H1 (cell line): ENCODE data around the gene XIAP. TPM values are rescaled to one million over a fixed set of nuclear protein-coding genes. Genes with fewer than 3 reads are reported as not detected.

ENCODE experiments used
- CTCF ChIA-PET: fragments of 300-600 bp; sonication (Branson Sonifier 250); formaldehyde crosslinking; loops from one replicate; lab custom pipeline; 2021; ENCODE audit not compliant: partially characterized antibody; lab: Charles Lee
- POLR2A ChIA-PET: fragments of 300-600 bp; sonication (Branson Sonifier 250); formaldehyde crosslinking; loops from one replicate; lab custom pipeline; 2021; ENCODE audit warnings: inconsistent platforms; ENCODE audit not compliant: partially characterized antibody; lab: Charles Lee
- DNase-seq, 2 experiments: peaks; one replicate each; pipeline versions ENCODE4 v3.0.0 to v3.0.0-alpha.2; 2010 to 2022; ENCODE audit warnings: low spot score in 2 of 2, low read depth in 1 of 2, mixed read lengths in 1 of 2
- FAIRE-seq: peaks from 2 replicates; lab custom pipeline; 2011; peaks lifted over from hg19 to GRCh38; lab: Jason Lieb, UNC
- H2AFZ ChIP-seq: 2 replicates; pipeline ENCODE4 v1.8.1; 2012; ENCODE audit warnings: low read length, inconsistent platforms
- H2AK5ac ChIP-seq: 2 replicates; pipeline ENCODE4 v1.6.1; 2013; ENCODE audit warnings: low read depth, low read length
- H2BK120ac ChIP-seq: replicated peaks from 2 replicates; pipeline ENCODE3; 2013; ENCODE audit warnings: low read depth, low read length, inconsistent platforms
- H2BK12ac ChIP-seq: 2 replicates; pipeline ENCODE4 v1.6.1; 2013; ENCODE audit warnings: low read depth, low read length
- H2BK15ac ChIP-seq: 2 replicates; pipeline ENCODE4 v1.6.1; 2013; ENCODE audit warnings: low read length
- H2BK20ac ChIP-seq: 2 replicates; pipeline ENCODE4 v1.6.1; 2013; ENCODE audit warnings: low read length
- H2BK5ac ChIP-seq: 2 replicates; pipeline ENCODE4 v1.6.1; 2013; ENCODE audit warnings: low read depth, low read length
- H3K14ac ChIP-seq: 2 replicates; pipeline ENCODE4 v1.6.1; 2013; ENCODE audit warnings: inconsistent platforms; ENCODE audit not compliant: insufficient read length
- H3K18ac ChIP-seq: 2 replicates; pipeline ENCODE4 v1.6.1; 2013; ENCODE audit warnings: low read length; ENCODE audit errors: extremely low read depth
- H3K23ac ChIP-seq: 2 replicates; pipeline ENCODE4 v1.6.1; 2013; ENCODE audit warnings: inconsistent platforms; ENCODE audit not compliant: insufficient read length
- H3K23me2 ChIP-seq: 2 replicates; pipeline ENCODE4 v1.6.1; 2013; ENCODE audit warnings: low read depth, low read length
- H3K27ac ChIP-seq: 2 replicates; pipeline ENCODE4 v1.6.1; 2011; ENCODE audit warnings: low read depth, low read length, inconsistent platforms
- H3K27me3 ChIP-seq, 4 experiments: replicated peaks in 1 of 4; 1 replicate in 1 of 4; 2 replicates in 3 of 4; pipeline versions ENCODE4 v1.6.1 to v1.8.1; 2011 to 2013; ENCODE audit warnings: low read length in 3 of 4, mild to moderate bottlenecking in 3 of 4, inconsistent platforms in 2 of 4, mixed read lengths in 2 of 4, moderate library complexity in 1 of 4; ENCODE audit not compliant: control insufficient read depth in 3 of 4, insufficient read depth in 3 of 4; ENCODE audit errors: extremely low read depth in 1 of 4
- H3K36me3 ChIP-seq, 4 experiments: 2 replicates each; pipeline versions ENCODE4 v1.6.1 to v1.8.1; 2011 to 2013; ENCODE audit warnings: mild to moderate bottlenecking in 4 of 4, low read length in 3 of 4, moderate library complexity in 2 of 4, control low read depth in 1 of 4, inconsistent platforms in 1 of 4; ENCODE audit not compliant: insufficient read depth in 4 of 4, control insufficient read depth in 2 of 4
- H3K4ac ChIP-seq: replicated peaks from 2 replicates; pipeline ENCODE3; 2013; ENCODE audit warnings: low read length, low read depth, mixed read lengths, inconsistent platforms; ENCODE audit not compliant: insufficient read length
- H3K4me1 ChIP-seq, 4 experiments: replicated peaks in 1 of 4; 1 replicate in 1 of 4; 2 replicates in 3 of 4; pipeline versions ENCODE4 v1.6.1 to v1.8.1; 2011 to 2013; ENCODE audit warnings: low read length in 3 of 4, inconsistent platforms in 2 of 4, mixed read lengths in 1 of 4; ENCODE audit not compliant: insufficient read depth in 4 of 4, control insufficient read depth in 3 of 4
- H3K4me2 ChIP-seq, 2 experiments: 2 replicates each; pipeline versions ENCODE4 v1.6.1 to v1.8.1; 2011 to 2013; ENCODE audit warnings: low read depth in 2 of 2, low read length in 2 of 2, control low read depth in 1 of 2, inconsistent platforms in 1 of 2, mild to moderate bottlenecking in 1 of 2; ENCODE audit not compliant: insufficient read depth in 1 of 2
- H3K4me3 ChIP-seq, 4 experiments: fragments of 200-600, 300-600 bp in 1 of 4; sonication (generic), shearing (Covaris generic), sonication (Bioruptor Twin) in 1 of 4; 2 replicates each; pipeline versions ENCODE4 v1.5.1 to v1.8.1; 2011 to 2016; ENCODE audit warnings: low read length in 4 of 4, low read depth in 3 of 4, control low read depth in 2 of 4, inconsistent platforms in 2 of 4, mild to moderate bottlenecking in 2 of 4, mixed read lengths in 1 of 4, moderate library complexity in 1 of 4; ENCODE audit not compliant: insufficient read depth in 2 of 4; ENCODE audit errors: extremely low read depth in 1 of 4
- H3K56ac ChIP-seq: replicated peaks from 2 replicates; pipeline ENCODE3; 2013; ENCODE audit warnings: low read depth, mild to moderate bottlenecking, mixed read lengths, low read length, inconsistent platforms; ENCODE audit not compliant: insufficient read length
- H3K79me1 ChIP-seq: 2 replicates; pipeline ENCODE4 v1.6.1; 2013; ENCODE audit warnings: low read depth, low read length, control low read depth
- H3K79me2 ChIP-seq, 2 experiments: 2 replicates each; pipeline versions ENCODE4 v1.6.1 to v1.8.1; 2012 to 2013; ENCODE audit warnings: low read length in 2 of 2, mild to moderate bottlenecking in 2 of 2, inconsistent platforms in 1 of 2; ENCODE audit not compliant: insufficient read depth in 2 of 2, control insufficient read depth in 1 of 2
- H3K9ac ChIP-seq, 4 experiments: replicated peaks in 1 of 4; 1 replicate in 1 of 4; 2 replicates in 3 of 4; pipeline versions ENCODE4 v1.6.1 to v1.8.1; 2011 to 2013; ENCODE audit warnings: low read depth in 3 of 4, low read length in 3 of 4, control low read depth in 2 of 4, mild to moderate bottlenecking in 2 of 4, moderate library complexity in 2 of 4, inconsistent platforms in 1 of 4; ENCODE audit errors: extremely low read depth in 1 of 4
- H3K9me3 ChIP-seq, 2 experiments: 2 replicates each; pipeline versions ENCODE4 v1.6.1 to v1.8.1; 2012 to 2013; ENCODE audit warnings: mild to moderate bottlenecking in 2 of 2, moderate library complexity in 2 of 2, control low read depth in 1 of 2, inconsistent platforms in 1 of 2, low read depth in 1 of 2, low read length in 1 of 2, mixed read lengths in 1 of 2; ENCODE audit not compliant: insufficient read depth in 2 of 2
- H4K20me1 ChIP-seq, 2 experiments: replicated peaks in 1 of 2; 2 replicates each; pipeline versions ENCODE3 to v1.8.1; 2011 to 2013; ENCODE audit warnings: inconsistent platforms in 2 of 2, low read length in 2 of 2, mild to moderate bottlenecking in 1 of 2; ENCODE audit not compliant: insufficient read depth in 2 of 2, control insufficient read depth in 1 of 2
- H4K5ac ChIP-seq: 2 replicates; pipeline ENCODE4 v1.6.1; 2013; ENCODE audit warnings: low read length, low read depth, mixed read lengths, inconsistent platforms; ENCODE audit not compliant: insufficient read length
- H4K8ac ChIP-seq: 2 replicates; pipeline ENCODE4 v1.8.0; 2013; ENCODE audit warnings: mild to moderate bottlenecking, moderate library complexity, low read length, inconsistent platforms; ENCODE audit not compliant: insufficient read depth; ENCODE audit errors: extremely low read depth
- H4K91ac ChIP-seq: replicated peaks from 2 replicates; pipeline ENCODE3; 2013; ENCODE audit warnings: low read length, mixed read lengths, inconsistent platforms; ENCODE audit not compliant: insufficient read length
- RAD21 ChIP-seq, 2 experiments: IDR thresholded peaks in 1 of 2; conservative IDR thresholded peaks in 1 of 2; 2 replicates each; pipeline ENCODE4 v1.6.1; 2011; ENCODE audit warnings: low read depth in 2 of 2, low read length in 2 of 2, improper control_type of control experiment in 1 of 2, inconsistent platforms in 1 of 2, mild to moderate bottlenecking in 1 of 2, moderate library complexity in 1 of 2
- TAF1 ChIP-seq: IDR thresholded peaks from 2 replicates; pipeline ENCODE4 v1.6.1; 2011; ENCODE audit warnings: mild to moderate bottlenecking, low read depth, low read length
- WGBS, 2 experiments: shearing (Covaris generic) in 1 of 2; methylation state at CpG; one replicate each; pipeline versions ENCODE4 v1.1.6 to v1.1.7; 2013 to 2015; ENCODE audit warnings: low lambda C conversion rate in 2 of 2, mixed read lengths in 2 of 2, inconsistent platforms in 1 of 2, low coverage in 1 of 2, missing lambda C conversion rate in 1 of 2; ENCODE audit not compliant: insufficient replicate concordance in 2 of 2, insufficient coverage in 1 of 2, insufficient read length in 1 of 2; ENCODE audit errors: extremely low coverage in 1 of 2, missing lambda C conversion rate in 1 of 2; 5-methylcytosine and 5-hydroxymethylcytosine counted together
- polyA plus RNA-seq, 7 experiments: library from polyadenylated mRNA; depleted of rRNA in 3 of 7; stranded (reverse) in 5 of 7; unstranded in 2 of 7; fragments of >200 nt in 5 of 7; fragments of 200-250 nt in 2 of 7; gene quantifications; 1 replicate in 5 of 7; 2 replicates in 1 of 7; 4 replicates in 1 of 7; pipeline versions ENCODE4 v1.2.1 to v1.2.3, GENCODE V29; 2011 to 2013; ENCODE audit warnings: missing spikeins in 2 of 7, mixed read lengths in 2 of 7
- total RNA-seq: library from RNA; stranded (reverse); fragmentation: NEBNext Ultra II Directional; extraction: Animal tissue kit (Norgen Biotek cat#: 25700); gene quantifications from 2 replicates; pipeline ENCODE4 v1.2.1, GENCODE V29; 2021

The XIAP gene
- total and polyA plus RNA-seq, 2 of the 8 experiments (the other 6 are each of a cell fraction or from before 2014, with no cell fraction given), result 5.9 to 44.7 TPM

DNA sequence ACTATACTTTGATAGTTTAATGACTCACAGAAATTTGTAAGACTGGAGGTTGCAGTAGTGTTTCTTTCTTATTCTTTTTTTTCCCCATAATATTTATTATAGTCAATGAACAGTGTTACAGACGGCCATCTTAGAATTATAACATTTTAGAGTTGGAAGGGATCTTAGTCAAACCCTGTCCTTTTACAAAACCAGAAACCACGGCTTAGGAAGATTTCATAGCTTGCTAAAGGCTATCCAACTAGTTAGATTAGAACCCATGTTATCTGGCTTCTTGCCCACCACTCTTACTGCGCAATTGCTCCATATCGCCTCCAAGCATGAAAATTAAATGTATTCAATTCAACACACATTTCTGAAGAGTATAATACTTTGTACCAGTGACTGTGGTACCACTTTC, 1.1 kb downstream of the XIAP start:
- H3K79me2 ChIP-seq, result peaks cover 0 to 39% of the 10 kb centered on the region in 2 experiments; a peak in 2 of 4 replicates
- CTCF ChIA-PET, result no interaction called here
- no peak for FAIRE-seq

More for the DNA sequence above, 1.1 kb downstream of the XIAP start:
- Histone ChIP-seq H2BK5ac (no peak overlapping the region), H3K79me1 (no peaks in the 10 kb centered on the region), H4K91ac (no peak overlapping the region), H3K23ac (no peak overlapping the region), H3K36me3 (no peaks in the 10 kb centered on the region), H3K4me2 (peak overlapping the region; percentile 63 to 64), H3K4me3 (peak overlapping the region; percentile 51 to 96 (median 60)), H2BK20ac (no peak overlapping the region), H3K23me2 (peaks cover 2% of the 10 kb centered on the region; the same call in 1 of the 2 replicates), H2BK12ac (no peak overlapping the region), H3K27me3 (no peaks in the 10 kb centered on the region), H4K5ac (peak overlapping the region; percentile 80), H2BK120ac (no peak overlapping the region), H4K20me1 (no peaks in the 10 kb centered on the region), H3K56ac (no peak overlapping the region), H3K4ac (no peak overlapping the region), H3K27ac (0 out of 2 replicates have a peak overlapping the region, but pooled peaks have one; percentile 94), H3K4me1 (peaks cover 0 to 6% (median 2%) of the 10 kb centered on the region in 4 experiments; a peak in 3 of 7 replicates), H4K8ac (no peak overlapping the region), H3K9me3 (no peaks in the 10 kb centered on the region), H3K18ac (no peak overlapping the region), H2AFZ (no peak overlapping the region), H3K9ac (peak overlapping the region in 1 of 4 experiments; percentile 12; a peak in 3 of 7 replicates), H2BK15ac (no peak overlapping the region), H2AK5ac (no peak overlapping the region), H3K14ac (no peak overlapping the region)
- 55% methylated on average over 4 of the region's 4 CpGs; no CpG with 5 or more reads in 1 of the 2 experiments for WGBS, 2 experiments
- no peak for TF ChIP-seq TAF1
- TF ChIP-seq RAD21 (IDR thresholded peaks at IDR 0.05 in 1 of 2, conservative IDR thresholded peaks at IDR 0.05 in 1 of 2; ENCODE audit: low read depth in 2 of 2, low read length in 2 of 2), result no peak
- no peak for DNase-seq
- POLR2A ChIA-PET, result interaction anchor here (0.6 to 1.8 kb wide), 3 partner anchors 16 to 98 kb away, joined by 3 to 5 read pairs (median 4); no protein-coding TSS in a partner anchor
